H9 (cell line): ENCODE data around the gene UNK. TPM values are rescaled to one million over a fixed set of nuclear protein-coding genes. Genes with fewer than 3 reads are reported as not detected.

Experiments
- DNase-seq: peaks from one replicate; pipeline ENCODE4 v3.0.0-alpha.2; 2017
- H2AFZ ChIP-seq: one replicate; pipeline ENCODE4 v1.6.1; 2013; ENCODE audit warnings: mild to moderate bottlenecking, low read length, control low read depth, moderate library complexity
- H2AK5ac ChIP-seq: 2 replicates; pipeline ENCODE4 v1.6.1; 2013; ENCODE audit warnings: low read length, control low read depth, mixed read lengths; ENCODE audit not compliant: insufficient read length
- H2BK120ac ChIP-seq: one replicate; pipeline ENCODE4 v1.6.1; 2013; ENCODE audit warnings: low read depth, mild to moderate bottlenecking, low read length, control low read depth, inconsistent platforms; ENCODE audit not compliant: poor library complexity, severe bottlenecking
- H2BK12ac ChIP-seq: 2 replicates; pipeline ENCODE4 v1.6.1; 2013; ENCODE audit warnings: low read length, control low read depth, mixed read lengths, low read depth; ENCODE audit not compliant: insufficient read length
- H2BK15ac ChIP-seq: 2 replicates; pipeline ENCODE4 v1.6.1; 2013; ENCODE audit warnings: low read depth, low read length, control low read depth
- H2BK20ac ChIP-seq: one replicate; pipeline ENCODE4 v1.6.1; 2013; ENCODE audit warnings: low read depth, mild to moderate bottlenecking, low read length, control low read depth, inconsistent platforms; ENCODE audit not compliant: poor library complexity, severe bottlenecking
- H2BK5ac ChIP-seq: 2 replicates; pipeline ENCODE4 v1.6.1; 2013; ENCODE audit warnings: low read length, control low read depth, mixed read lengths; ENCODE audit not compliant: insufficient read length
- H3K14ac ChIP-seq: 2 replicates; pipeline ENCODE4 v1.6.1; 2013; ENCODE audit warnings: low read length, control low read depth; ENCODE audit not compliant: insufficient read depth
- H3K18ac ChIP-seq: 2 replicates; pipeline ENCODE4 v1.6.1; 2013; ENCODE audit warnings: low read depth, mild to moderate bottlenecking, mixed read lengths, low read length, control low read depth; ENCODE audit not compliant: insufficient read length
- H3K23ac ChIP-seq: 2 replicates; pipeline ENCODE4 v1.6.1; 2013; ENCODE audit warnings: low read length, control low read depth, mixed read lengths, low read depth; ENCODE audit not compliant: insufficient read length
- H3K23me2 ChIP-seq: 2 replicates; pipeline ENCODE4 v1.6.1; 2013; ENCODE audit warnings: low read depth, mild to moderate bottlenecking, mixed read lengths, low read length, control low read depth; ENCODE audit not compliant: insufficient read length, poor library complexity, severe bottlenecking
- H3K27ac ChIP-seq: 2 replicates; pipeline ENCODE4 v1.5.1; 2013; ENCODE audit warnings: low read length, control low read depth, mixed read lengths, low read depth; ENCODE audit not compliant: insufficient read length
- H3K27me3 ChIP-seq: 2 replicates; pipeline ENCODE4 v1.6.1; 2013; ENCODE audit warnings: low read length, control low read depth, inconsistent platforms; ENCODE audit not compliant: insufficient read depth
- H3K4ac ChIP-seq: 2 replicates; pipeline ENCODE4 v1.6.1; 2013; ENCODE audit warnings: low read depth, mild to moderate bottlenecking, control low read depth, inconsistent platforms, low read length, moderate library complexity
- H3K4me1 ChIP-seq: 2 replicates; pipeline ENCODE4 v1.6.1; 2013; ENCODE audit warnings: low read length, control low read depth, inconsistent platforms; ENCODE audit not compliant: insufficient read depth
- H3K4me2 ChIP-seq: 2 replicates; pipeline ENCODE4 v1.6.1; 2013; ENCODE audit warnings: low read length, control low read depth, mixed read lengths; ENCODE audit not compliant: insufficient read length, insufficient read depth
- H3K56ac ChIP-seq: 2 replicates; pipeline ENCODE4 v1.6.1; 2013; ENCODE audit warnings: low read depth, mild to moderate bottlenecking, mixed read lengths, low read length, control low read depth; ENCODE audit not compliant: insufficient read length
- H3K79me1 ChIP-seq: 2 replicates; pipeline ENCODE4 v1.6.1; 2013; ENCODE audit warnings: low read depth, mild to moderate bottlenecking, moderate library complexity, low read length, control low read depth, inconsistent platforms; ENCODE audit not compliant: insufficient read depth, poor library complexity, severe bottlenecking
- H3K79me2 ChIP-seq: 2 replicates; pipeline ENCODE4 v1.6.1; 2013; ENCODE audit warnings: low read length, control low read depth, inconsistent platforms; ENCODE audit not compliant: insufficient read depth
- H3K9ac ChIP-seq: 2 replicates; pipeline ENCODE4 v1.6.1; 2013; ENCODE audit warnings: low read length, control low read depth, mixed read lengths; ENCODE audit not compliant: insufficient read length; ENCODE audit errors: extremely low read depth
- H3K9me3 ChIP-seq: one replicate; pipeline ENCODE4 v1.6.1; 2013; ENCODE audit warnings: low read depth, low read length, inconsistent platforms; ENCODE audit not compliant: control insufficient read depth
- H3T11ph ChIP-seq: one replicate; pipeline ENCODE4 v1.6.1; 2013; ENCODE audit warnings: mild to moderate bottlenecking, low read length, control low read depth, inconsistent platforms
- H4K20me1 ChIP-seq: one replicate; pipeline ENCODE4 v1.6.1; 2013; ENCODE audit not compliant: control insufficient read depth, insufficient read length, insufficient read depth
- H4K5ac ChIP-seq: 2 replicates; pipeline ENCODE4 v1.6.1; 2013; ENCODE audit warnings: low read depth, mild to moderate bottlenecking, mixed read lengths, low read length, control low read depth; ENCODE audit not compliant: insufficient read length
- H4K8ac ChIP-seq: replicated peaks from 2 replicates; pipeline ENCODE4 v1.6.1; 2013; ENCODE audit warnings: low read length, control low read depth, mixed read lengths, low read depth; ENCODE audit not compliant: insufficient read length
- H4K91ac ChIP-seq: 2 replicates; pipeline ENCODE4 v1.6.1; 2013; ENCODE audit warnings: low read depth, mild to moderate bottlenecking, moderate library complexity, mixed read lengths, low read length, control low read depth; ENCODE audit not compliant: insufficient read length
- H3K27ac Mint-ChIP-seq, 3 experiments: 2 replicates in 2 of 3; 3 replicates in 1 of 3; pipeline ENCODE4 v1.8.0; 2020 to 2021; ENCODE audit warnings: mixed read lengths in 3 of 3, mild to moderate bottlenecking in 1 of 3, moderate library complexity in 1 of 3
- H3K27me3 Mint-ChIP-seq: 2 replicates; pipeline ENCODE4 v1.8.0; 2021; ENCODE audit warnings: low read depth, mild to moderate bottlenecking, moderate library complexity, mixed read lengths
- H3K36me3 Mint-ChIP-seq, 3 experiments: 2 replicates in 2 of 3; 3 replicates in 1 of 3; pipeline ENCODE4 v1.8.0; 2020 to 2021; ENCODE audit warnings: low read depth in 3 of 3, mixed read lengths in 3 of 3; ENCODE audit not compliant: insufficient read depth in 1 of 3
- H3K4me1 Mint-ChIP-seq, 2 experiments: 2 replicates each; pipeline ENCODE4 v1.8.0; 2020; ENCODE audit warnings: mixed read lengths in 2 of 2
- H3K4me3 Mint-ChIP-seq, 2 experiments: 2 replicates in 1 of 2; 3 replicates in 1 of 2; pipeline ENCODE4 v1.8.0; 2020 to 2021; ENCODE audit warnings: mild to moderate bottlenecking in 2 of 2, mixed read lengths in 2 of 2, moderate library complexity in 1 of 2
- H3K9me3 Mint-ChIP-seq, 2 experiments: 2 replicates in 1 of 2; 3 replicates in 1 of 2; pipeline ENCODE4 v1.8.0; 2020; ENCODE audit warnings: mild to moderate bottlenecking in 2 of 2, mixed read lengths in 2 of 2, moderate library complexity in 1 of 2
- CTCF ChIP-seq: fragments of 200-600 bp; sonication (generic); conservative IDR thresholded peaks from 3 replicates; pipeline ENCODE4 v1.8.0; 2021; ENCODE audit warnings: antibody characterized with exemption, mild to moderate bottlenecking
- WGBS: extraction: QIAGEN DNeasy Blood & Tissue Kit; methylation state at CpG from one replicate; pipeline ENCODE4 v1.1.7; 2013; ENCODE audit warnings: missing lambda C conversion rate, low lambda C conversion rate, mixed read lengths; ENCODE audit not compliant: insufficient read length; ENCODE audit errors: extremely low coverage; 5-methylcytosine and 5-hydroxymethylcytosine counted together
- total RNA-seq: library from RNA; stranded (reverse); gene quantifications from 2 replicates; pipeline ENCODE4 v1.2.1, GENCODE V29; 2021

UNK gene
- total RNA-seq, 1 experiment from 2014 or later: 36.4 TPM

DNA sequence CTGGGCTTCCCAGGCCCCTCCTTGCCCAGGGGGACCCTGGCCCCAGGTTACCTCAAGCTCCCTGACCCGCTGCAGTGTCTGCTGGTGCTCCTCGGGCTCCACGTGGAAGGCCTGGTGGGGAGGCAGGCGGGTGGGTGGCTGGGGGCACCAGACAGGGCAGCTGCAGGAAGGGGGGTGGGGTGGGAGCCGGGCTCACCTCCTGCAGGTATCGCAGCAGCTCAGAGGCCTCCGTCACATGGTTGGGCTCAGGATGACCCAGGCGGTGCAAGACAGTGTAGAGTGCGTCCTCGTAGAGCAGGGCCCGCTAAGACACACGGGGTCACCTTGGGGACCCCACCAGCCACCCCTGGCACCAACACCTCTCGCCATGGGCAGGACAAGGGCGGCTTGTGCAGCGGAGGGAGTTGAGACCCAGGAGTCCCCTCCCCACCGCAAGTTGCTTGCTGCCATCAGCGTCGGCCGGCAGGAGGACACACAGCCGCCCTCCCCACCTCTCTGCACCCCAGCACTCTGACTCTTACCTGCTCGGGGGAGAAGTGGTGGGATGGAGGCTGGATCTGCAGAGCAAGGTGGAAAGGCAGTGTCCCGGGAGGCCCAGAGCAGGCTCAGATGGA lies 58.5 kb downstream of the UNK start:
- H3K27me3 ChIP-seq: no peaks in the 10 kb centered on the region
- H3K79me1 ChIP-seq: no peaks in the 10 kb centered on the region
- no peak overlapping the region for H3K23ac ChIP-seq
- peaks cover 5 to 17% of the 10 kb centered on the region in 2 experiments; a peak in 3 of 4 replicates for H3K4me1 Mint-ChIP-seq
- no peak overlapping the region for H2BK15ac ChIP-seq
- no peak overlapping the region for H3K56ac ChIP-seq
- H2BK20ac ChIP-seq: no peak overlapping the region
- no peaks in the 10 kb centered on the region for H3K9me3 ChIP-seq
- peaks cover 2% of the 10 kb centered on the region for H4K20me1 ChIP-seq
- no peak overlapping the region for H2BK5ac ChIP-seq
- H3K23me2 ChIP-seq: no peaks in the 10 kb centered on the region
- H3K27ac ChIP-seq: no peak overlapping the region
- H3K27me3 Mint-ChIP-seq: no peaks in the 10 kb centered on the region
- H2BK12ac ChIP-seq: no peak overlapping the region
- H4K91ac ChIP-seq: no peak overlapping the region
- no peaks in the 10 kb centered on the region for H3K79me2 ChIP-seq
- no peak for TF ChIP-seq CTCF
- no peak overlapping the region for H2AK5ac ChIP-seq
- DNase-seq: peak; percentile 34
- H4K8ac ChIP-seq: no peak overlapping the region
- H3K4me2 ChIP-seq: no peak overlapping the region
- H3K18ac ChIP-seq: no peak overlapping the region
- peak overlapping the region in 1 of 3 experiments; percentile 88; a peak in 1 of 7 replicates for H3K27ac Mint-ChIP-seq
- peaks cover 11 to 27% (median 26%) of the 10 kb centered on the region in 3 experiments; a peak in 6 of 7 replicates for H3K36me3 Mint-ChIP-seq
- H3K9ac ChIP-seq: no peak overlapping the region
- no peak overlapping the region for H3T11ph ChIP-seq
- no peak overlapping the region for H2BK120ac ChIP-seq
- no peak overlapping the region for H3K14ac ChIP-seq
- no CpG with 5 or more reads among the region's 22 CpGs for WGBS
- no peaks in the 10 kb centered on the region for H3K4me1 ChIP-seq
- no peaks in the 10 kb centered on the region for H3K9me3 Mint-ChIP-seq
- no peak overlapping the region for H3K4me3 Mint-ChIP-seq
- no peak overlapping the region for H3K4ac ChIP-seq
- no peak overlapping the region for H2AFZ ChIP-seq
- no peak overlapping the region for H4K5ac ChIP-seq
